Parathyroid adenoma (tissue), 2 donors: ENCODE results near the gene COL23A1.

Experiments
- H2AFZ ChIP-seq: fragments of 300-600 bp; sonication (generic); one replicate; pipeline ENCODE4 v1.7.0; 2017; ENCODE audit warnings: antibody characterized with exemption, mild to moderate bottlenecking
- H3K27ac ChIP-seq: fragments of 300-600 bp; sonication (generic); one replicate; pipeline ENCODE4 v1.7.0; 2017
- H3K27me3 ChIP-seq: fragments of 300-600 bp; sonication (generic); one replicate; pipeline ENCODE4 v1.7.0; 2017; ENCODE audit warnings: low read length; ENCODE audit not compliant: control insufficient read depth, insufficient read depth
- H3K36me3 ChIP-seq: fragments of 300-600 bp; sonication (generic); one replicate; pipeline ENCODE4 v1.7.0; 2017; ENCODE audit warnings: low read length; ENCODE audit not compliant: control insufficient read depth, insufficient read depth
- H3K4me1 ChIP-seq: fragments of 300-600 bp; sonication (generic); one replicate; pipeline ENCODE4 v1.7.0; 2017; ENCODE audit warnings: control low read depth
- H3K4me2 ChIP-seq: fragments of 300-600 bp; sonication (generic); one replicate; pipeline ENCODE4 v1.7.0; 2017; ENCODE audit warnings: low read length
- H3K4me3 ChIP-seq: fragments of 300-600 bp; sonication (generic); one replicate; pipeline ENCODE4 v1.7.0; 2017; ENCODE audit warnings: low read depth, low read length
- H3K79me2 ChIP-seq: fragments of 300-600 bp; sonication (generic); one replicate; pipeline ENCODE4 v1.7.0; 2017; ENCODE audit warnings: control low read depth
- H3K9ac ChIP-seq: fragments of 300-600 bp; sonication (generic); one replicate; pipeline ENCODE4 v1.7.0; 2017; ENCODE audit warnings: mild to moderate bottlenecking
- H3K9me3 ChIP-seq: fragments of 300-600 bp; sonication (generic); one replicate; pipeline ENCODE4 v1.7.0; 2017; ENCODE audit warnings: low read length; ENCODE audit not compliant: control insufficient read depth
- TF ChIP-seq, protein P1 (sequence below): fragments of 300-600 bp; sonication (generic); IDR thresholded peaks from one replicate; pipeline ENCODE4 v1.7.0; 2017; ENCODE audit warnings: antibody characterized with exemption, mild to moderate bottlenecking
- donor health status: primary hyperparathyroidism.

COL23A1 gene

GRCh38 chr5:178398901-178399700 is 191.1 kb downstream of the COL23A1 start:
- no peaks in the 10 kb centered on the region for H3K79me2 ChIP-seq
- H3K4me1 ChIP-seq = no peaks in the 10 kb centered on the region
- no peak overlapping the region for H3K27ac ChIP-seq
- no peak overlapping the region for H2AFZ ChIP-seq
- no peaks in the 10 kb centered on the region for H3K36me3 ChIP-seq
- no peak overlapping the region for H3K4me2 ChIP-seq
- no peak overlapping the region for H3K9ac ChIP-seq
- H3K9me3 ChIP-seq = no peaks in the 10 kb centered on the region
- H3K27me3 ChIP-seq = no peaks in the 10 kb centered on the region
- TF ChIP-seq, protein P1, sequence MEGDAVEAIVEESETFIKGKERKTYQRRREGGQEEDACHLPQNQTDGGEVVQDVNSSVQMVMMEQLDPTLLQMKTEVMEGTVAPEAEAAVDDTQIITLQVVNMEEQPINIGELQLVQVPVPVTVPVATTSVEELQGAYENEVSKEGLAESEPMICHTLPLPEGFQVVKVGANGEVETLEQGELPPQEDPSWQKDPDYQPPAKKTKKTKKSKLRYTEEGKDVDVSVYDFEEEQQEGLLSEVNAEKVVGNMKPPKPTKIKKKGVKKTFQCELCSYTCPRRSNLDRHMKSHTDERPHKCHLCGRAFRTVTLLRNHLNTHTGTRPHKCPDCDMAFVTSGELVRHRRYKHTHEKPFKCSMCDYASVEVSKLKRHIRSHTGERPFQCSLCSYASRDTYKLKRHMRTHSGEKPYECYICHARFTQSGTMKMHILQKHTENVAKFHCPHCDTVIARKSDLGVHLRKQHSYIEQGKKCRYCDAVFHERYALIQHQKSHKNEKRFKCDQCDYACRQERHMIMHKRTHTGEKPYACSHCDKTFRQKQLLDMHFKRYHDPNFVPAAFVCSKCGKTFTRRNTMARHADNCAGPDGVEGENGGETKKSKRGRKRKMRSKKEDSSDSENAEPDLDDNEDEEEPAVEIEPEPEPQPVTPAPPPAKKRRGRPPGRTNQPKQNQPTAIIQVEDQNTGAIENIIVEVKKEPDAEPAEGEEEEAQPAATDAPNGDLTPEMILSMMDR = no peak
- no peak overlapping the region for H3K4me3 ChIP-seq

GRCh38 chr5:178396796-178397720 is 193.1 kb downstream of the COL23A1 start:
- Histone ChIP-seq H2AFZ (no peak overlapping the region), H3K9me3 (no peaks in the 10 kb centered on the region), H3K36me3 (no peaks in the 10 kb centered on the region), H3K4me2 (no peak overlapping the region), H3K27ac (no peak overlapping the region), H3K9ac (no peak overlapping the region), H3K27me3 (no peaks in the 10 kb centered on the region), H3K79me2 (no peaks in the 10 kb centered on the region), H3K4me1 (no peaks in the 10 kb centered on the region), H3K4me3 (no peak overlapping the region)
- TF ChIP-seq, protein P1 = no peak

GRCh38 chr5:178394074-178394473 is 196.1 kb downstream of the COL23A1 start:
- Histone ChIP-seq H3K4me1 (no peaks in the 10 kb centered on the region), H3K4me2 (no peak overlapping the region), H3K36me3 (no peaks in the 10 kb centered on the region), H2AFZ (no peak overlapping the region), H3K4me3 (no peak overlapping the region), H3K79me2 (no peaks in the 10 kb centered on the region), H3K27me3 (no peaks in the 10 kb centered on the region), H3K9me3 (no peaks in the 10 kb centered on the region), H3K27ac (no peak overlapping the region), H3K9ac (no peak overlapping the region)
- TF ChIP-seq, protein P1 = no peak

DNA sequence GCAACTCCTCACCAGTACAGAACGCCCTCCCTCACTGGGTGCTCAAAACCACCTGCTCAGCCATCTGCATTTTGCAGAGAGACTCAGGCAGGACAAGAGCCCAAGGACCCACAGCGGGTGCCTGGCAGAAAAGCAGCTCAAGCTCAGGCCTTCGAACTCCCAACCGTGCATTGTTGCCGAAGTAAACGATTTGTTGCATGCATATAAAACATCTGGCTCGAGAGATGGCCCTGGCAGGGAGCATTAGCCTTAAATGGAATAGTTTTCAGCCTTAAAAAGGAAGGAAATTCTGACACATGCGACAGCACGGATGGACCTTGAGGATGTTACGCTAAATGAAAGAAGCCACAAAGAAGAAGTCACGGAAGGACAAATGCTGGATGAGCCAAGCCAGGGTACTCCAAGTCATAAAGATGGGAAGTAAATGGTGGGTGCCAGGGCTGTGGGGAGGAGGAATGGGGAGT is 197.2 kb downstream of the COL23A1 start:
- no peak overlapping the region for H3K4me2 ChIP-seq
- H3K4me1 ChIP-seq = no peaks in the 10 kb centered on the region
- H2AFZ ChIP-seq = no peak overlapping the region
- H3K9me3 ChIP-seq = no peaks in the 10 kb centered on the region
- no peaks in the 10 kb centered on the region for H3K79me2 ChIP-seq
- no peaks in the 10 kb centered on the region for H3K27me3 ChIP-seq
- no peak overlapping the region for H3K4me3 ChIP-seq
- no peaks in the 10 kb centered on the region for H3K36me3 ChIP-seq
- TF ChIP-seq, protein P1 = no peak
- no peak overlapping the region for H3K27ac ChIP-seq
- no peak overlapping the region for H3K9ac ChIP-seq
